Astrocyte of the spinal cord (primary cell): ENCODE results near the gene IL17C.

ENCODE experiments used
- DNase-seq: peaks from one replicate; pipeline ENCODE4 v3.0.0; 2011; ENCODE audit warnings: low read depth, low spot score
- H3K4me3 ChIP-seq: 2 replicates; pipeline ENCODE4 v1.5.1; 2011; ENCODE audit warnings: low read depth, mild to moderate bottlenecking, low read length, moderate library complexity
- CTCF ChIP-seq: IDR thresholded peaks from 2 replicates; pipeline ENCODE4 v1.5.1; 2012; ENCODE audit warnings: low read depth, mild to moderate bottlenecking, low read length, inconsistent platforms
- in situ Hi-C: cut with HindIII; loops from 2 replicates; pipeline ENCODE4 v1.10.0; 2017; ENCODE audit warnings: low sequenced_read_pairs

The IL17C gene

DNA sequence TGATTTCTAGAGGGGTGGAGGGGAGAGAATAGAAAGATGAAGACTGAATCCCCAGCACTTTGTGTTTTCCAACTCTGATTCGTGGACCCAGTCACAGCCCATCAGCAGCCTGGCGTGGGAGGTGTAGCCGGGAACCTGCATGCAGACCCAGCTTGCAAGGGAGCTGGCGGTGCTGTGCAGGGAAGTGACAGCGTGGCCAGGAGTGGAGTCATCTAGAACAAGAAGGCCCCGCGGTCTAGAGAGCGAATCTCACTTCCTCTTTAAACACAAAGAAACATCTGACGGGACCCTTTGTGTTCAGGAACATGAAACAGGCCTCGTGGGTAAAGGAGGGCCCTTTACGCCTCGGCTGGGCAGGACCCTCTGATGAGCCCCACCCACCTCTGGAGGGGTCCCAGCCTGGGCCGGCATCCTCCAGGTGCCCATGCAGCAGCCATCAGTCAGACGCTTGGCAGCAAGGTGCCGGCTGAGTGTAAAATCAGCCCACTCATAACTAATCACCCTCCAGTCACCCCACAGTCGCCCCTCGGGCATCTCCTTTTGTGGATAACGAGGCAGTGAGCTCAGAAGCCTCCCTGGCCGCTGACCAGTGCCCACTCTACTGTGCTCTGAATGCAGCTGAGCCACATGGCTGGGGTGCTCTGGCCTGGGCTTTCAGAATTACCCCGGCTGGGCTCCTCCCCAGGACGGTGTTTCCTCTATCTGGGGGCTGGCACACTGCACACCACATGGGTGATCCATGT lies 43.5 kb downstream of the IL17C start:
- no peak for DNase-seq
- H3K4me3 ChIP-seq = no peak overlapping the region
- in situ Hi-C loops = no loop called here

GRCh38 chr16:88684569-88685155 lies 46.3 kb downstream of the IL17C start:
- no peak overlapping the region for H3K4me3 ChIP-seq
- no peak for TF ChIP-seq CTCF
- no peak for DNase-seq
- in situ Hi-C loops = no loop called here

More for the DNA sequence above, 43.5 kb downstream of the IL17C start:
- TF ChIP-seq CTCF = no peak

DNA sequence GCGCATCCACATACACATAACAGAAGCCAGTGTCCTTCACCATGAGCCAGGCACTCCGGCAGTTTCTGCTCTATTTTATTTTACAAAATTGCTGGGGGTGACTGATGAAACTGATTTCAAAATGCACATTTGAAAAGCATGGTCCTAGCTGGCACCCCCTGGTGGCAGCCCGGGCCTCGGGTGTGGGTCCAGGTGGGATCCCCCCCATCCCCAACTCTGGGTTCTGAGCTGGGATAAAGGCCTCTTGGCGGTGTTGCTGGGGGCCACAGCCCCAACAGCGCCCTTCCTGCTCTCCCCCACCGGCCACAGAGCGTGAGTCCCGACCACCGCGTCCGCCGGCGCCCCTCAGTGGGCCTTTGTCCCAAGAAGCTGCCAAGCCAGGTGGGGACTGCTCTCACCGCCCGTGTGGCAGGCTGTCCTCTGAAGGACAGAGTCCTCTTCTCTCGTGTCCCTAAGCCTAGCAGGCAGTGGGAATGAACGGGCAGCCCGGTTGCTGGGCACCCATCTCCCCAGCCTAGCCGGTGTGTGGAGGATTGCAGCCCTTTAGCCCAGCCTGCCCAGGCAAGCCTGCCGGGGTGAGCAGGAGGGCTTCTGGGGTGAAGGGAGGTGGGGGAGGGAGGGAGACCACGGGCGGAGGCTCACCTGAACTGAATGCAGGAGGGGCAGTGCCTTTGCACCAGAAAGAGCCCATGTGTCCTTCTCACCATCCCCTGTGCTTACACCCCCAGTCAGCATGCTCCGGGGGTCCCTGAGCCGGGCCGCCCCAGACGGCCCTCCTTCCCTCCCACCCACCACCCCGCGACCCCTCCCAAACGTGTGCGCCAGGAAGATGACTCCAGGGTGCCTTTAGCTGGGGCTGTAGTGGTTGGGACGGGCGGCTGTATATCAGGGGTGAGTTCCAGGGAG lies 47.0 kb downstream of the IL17C start:
- peak overlapping the region; percentile 44 for H3K4me3 ChIP-seq
- DNase-seq = peak; percentile 34
- TF ChIP-seq CTCF = peak; percentile 74

GRCh38 chr16:88686062-88686438 lies 47.7 kb downstream of the IL17C start:
- DNase-seq = no peak
- in situ Hi-C loops = no loop called here
- peak overlapping the region; percentile 44 for H3K4me3 ChIP-seq
- TF ChIP-seq CTCF = no peak

More for the DNA sequence above, 47.0 kb downstream of the IL17C start:
- in situ Hi-C loops = no loop called here

DNA sequence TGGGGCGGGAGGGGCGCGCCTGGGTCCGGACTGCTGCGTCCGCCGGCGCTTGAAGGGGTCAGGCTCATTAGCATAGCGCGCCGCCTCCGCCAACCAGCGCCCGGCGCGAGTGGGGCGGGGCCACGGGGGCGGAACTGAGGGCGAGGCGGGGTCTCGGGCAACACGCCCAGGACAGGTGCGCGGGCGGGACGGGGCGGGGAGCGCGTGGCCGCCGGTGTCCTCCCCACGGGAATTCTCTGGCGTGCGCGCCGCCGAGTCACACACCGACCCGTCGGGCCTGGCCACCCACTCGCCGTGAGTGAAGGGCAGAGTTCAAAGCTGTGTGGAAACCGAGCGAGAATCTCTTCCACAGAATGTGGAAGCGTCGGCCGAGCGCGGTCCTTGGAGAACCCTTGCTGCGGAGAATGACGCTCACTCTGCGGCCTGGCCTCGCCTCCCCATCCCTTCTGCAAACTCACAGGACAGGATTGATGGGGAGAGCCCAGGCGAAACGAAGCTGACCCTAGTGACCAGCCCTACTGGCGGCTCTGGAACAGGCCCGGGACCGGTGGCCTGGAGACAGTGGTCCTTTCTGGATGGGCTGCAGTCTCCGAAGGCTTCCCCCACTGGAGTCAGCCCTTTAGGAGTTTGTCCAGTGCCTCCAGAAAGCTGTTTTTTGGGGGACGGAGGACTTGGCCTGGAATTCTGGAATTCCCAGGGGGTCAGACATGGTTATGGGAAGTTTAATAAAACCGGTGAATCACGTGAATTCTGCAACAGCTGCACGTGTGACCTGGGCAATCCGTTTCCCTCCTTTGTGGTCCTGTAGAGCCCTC lies 48.3 kb downstream of the IL17C start, which contains the start of gene SNAI3:
TSS of gene SNAI3 (minus strand) at position 69 of the 815 bp plus-strand sequence. CDS start 101 bp downstream, outside the sequence.
- TF ChIP-seq CTCF = no peak
- H3K4me3 ChIP-seq = peak within 1 kb of the TSS; percentile 44
- in situ Hi-C loops = no loop called here
- DNase-seq = peak; percentile 36

GRCh38 chr16:88687254-88687576 lies 48.8 kb downstream of the IL17C start:
- H3K4me3 ChIP-seq = no peak overlapping the region
- no peak for DNase-seq
- TF ChIP-seq CTCF = no peak
- in situ Hi-C loops = no loop called here
